Liver (tissue), 9 donors: ENCODE results near the gene MARK2. TPM values are rescaled to one million over a fixed set of nuclear protein-coding genes. Genes with fewer than 3 reads are reported as not detected.

Experiments used
- DNase-seq: peaks from one replicate; pipeline ENCODE4 v3.0.0-alpha.2; 2017; ENCODE audit warnings: low spot score
- H3K27ac ChIP-seq, 2 donors: one replicate each; pipeline ENCODE4 v1.7.0; 2013; ENCODE audit warnings: inconsistent platforms in 2 of 2, low read length in 2 of 2, control low read depth in 1 of 2, low read depth in 1 of 2, mild to moderate bottlenecking in 1 of 2
- H3K27me3 ChIP-seq, 4 donors: one replicate each; pipeline versions ENCODE4 v1.6.1 to v1.7.0; 2013; ENCODE audit warnings: low read length in 3 of 4, inconsistent platforms in 1 of 4, mild to moderate bottlenecking in 1 of 4, moderate library complexity in 1 of 4; ENCODE audit not compliant: control insufficient read depth in 4 of 4, insufficient read depth in 4 of 4
- H3K36me3 ChIP-seq, 4 donors: one replicate each; pipeline versions ENCODE4 v1.6.1 to v1.7.0; 2013; ENCODE audit warnings: low read length in 3 of 4, mild to moderate bottlenecking in 3 of 4, low read depth in 1 of 4, moderate library complexity in 1 of 4; ENCODE audit not compliant: control insufficient read depth in 4 of 4, insufficient read depth in 3 of 4
- H3K4me1 ChIP-seq, 4 donors: one replicate each; pipeline versions ENCODE4 v1.6.1 to v1.7.0; 2013; ENCODE audit warnings: low read length in 3 of 4, mild to moderate bottlenecking in 3 of 4, moderate library complexity in 1 of 4; ENCODE audit not compliant: control insufficient read depth in 4 of 4, insufficient read depth in 4 of 4
- H3K4me3 ChIP-seq, 3 donors: one replicate each; pipeline versions ENCODE4 v1.6.1 to v1.7.0; 2013; ENCODE audit warnings: low read length in 3 of 3, control low read depth in 1 of 3, low read depth in 1 of 3, mild to moderate bottlenecking in 1 of 3
- H3K9ac ChIP-seq, 2 donors: one replicate each; pipeline ENCODE4 v1.7.0; 2013; ENCODE audit warnings: low read length in 2 of 2, mild to moderate bottlenecking in 2 of 2, moderate library complexity in 2 of 2, control low read depth in 1 of 2, low read depth in 1 of 2
- H3K9me3 ChIP-seq, 4 donors: one replicate each; pipeline versions ENCODE4 v1.6.1 to v1.7.0; 2013; ENCODE audit warnings: low read length in 3 of 4; ENCODE audit not compliant: control insufficient read depth in 4 of 4
- CTCF ChIP-seq: fragments of 150-350 bp; IDR thresholded peaks from 2 replicates; pipeline ENCODE4 v1.5.1; 2017; ENCODE audit warnings: improper control_type of control experiment, low read depth, low read length; ENCODE audit not compliant: missing input control
- EGR1 ChIP-seq, 2 donors: IDR thresholded peaks; 2 replicates each; pipeline ENCODE4 v1.6.1; 2016 to 2018; ENCODE audit warnings: antibody characterized with exemption in 2 of 2, low read depth in 2 of 2
- FOXA1 ChIP-seq: IDR thresholded peaks from 2 replicates; pipeline ENCODE4 v1.6.1; 2016; ENCODE audit warnings: antibody characterized with exemption
- FOXA2 ChIP-seq: IDR thresholded peaks from 2 replicates; pipeline ENCODE4 v1.6.1; 2016; ENCODE audit warnings: antibody characterized with exemption
- GABPA ChIP-seq, 2 donors: IDR thresholded peaks in 1 of 2; conservative IDR thresholded peaks in 1 of 2; 2 replicates each; pipeline ENCODE4 v1.6.1; 2016; ENCODE audit warnings: antibody characterized with exemption in 2 of 2, mild to moderate bottlenecking in 1 of 2, moderate library complexity in 1 of 2
- HNF4A ChIP-seq, 2 donors: conservative IDR thresholded peaks; 2 replicates each; pipeline ENCODE4 v1.6.1; 2016; ENCODE audit warnings: antibody characterized with exemption in 2 of 2, mild to moderate bottlenecking in 2 of 2
- HNF4G ChIP-seq: IDR thresholded peaks from 2 replicates; pipeline ENCODE4 v1.6.1; 2016; ENCODE audit warnings: antibody characterized with exemption
- JUND ChIP-seq, 2 donors: IDR thresholded peaks; 2 replicates each; pipeline ENCODE4 v1.6.1; 2016; ENCODE audit warnings: antibody characterized with exemption in 2 of 2
- MAX ChIP-seq: IDR thresholded peaks from 2 replicates; pipeline ENCODE4 v1.6.1; 2016; ENCODE audit warnings: antibody characterized with exemption
- NR2F2 ChIP-seq: IDR thresholded peaks from 2 replicates; pipeline ENCODE4 v1.6.1; 2016; ENCODE audit warnings: antibody characterized with exemption
- RAD21 ChIP-seq, 2 donors: IDR thresholded peaks; 2 replicates each; pipeline ENCODE4 v1.6.1; 2016; ENCODE audit warnings: antibody characterized with exemption in 2 of 2, mild to moderate bottlenecking in 2 of 2
- REST ChIP-seq: IDR thresholded peaks from 2 replicates; pipeline ENCODE4 v1.6.1; 2016; ENCODE audit warnings: antibody characterized with exemption, mild to moderate bottlenecking
- RXRA ChIP-seq, 2 donors: IDR thresholded peaks; 2 replicates each; pipeline ENCODE4 v1.6.1; 2017 to 2018; ENCODE audit warnings: antibody characterized with exemption in 2 of 2, mild to moderate bottlenecking in 1 of 2
- SP1 ChIP-seq: IDR thresholded peaks from 2 replicates; pipeline ENCODE4 v1.6.1; 2018; ENCODE audit warnings: antibody characterized with exemption, mild to moderate bottlenecking
- TAF1 ChIP-seq: conservative IDR thresholded peaks from 2 replicates; pipeline ENCODE4 v1.6.1; 2016; ENCODE audit warnings: antibody characterized with exemption, mild to moderate bottlenecking
- YY1 ChIP-seq: IDR thresholded peaks from 2 replicates; pipeline ENCODE4 v1.6.1; 2016; ENCODE audit warnings: antibody characterized with exemption, mild to moderate bottlenecking
- ZBTB33 ChIP-seq: IDR thresholded peaks from 2 replicates; pipeline ENCODE4 v1.6.1; 2016; ENCODE audit warnings: antibody characterized with exemption
- WGBS: extraction: QIAGEN DNeasy Blood & Tissue Kit; methylation state at CpG from one replicate; pipeline ENCODE4 v1.1.7; 2013; 5-methylcytosine and 5-hydroxymethylcytosine counted together
- polyA plus RNA-seq, 2 donors: library from polyadenylated mRNA; stranded (reverse) in 1 of 2; unstranded in 1 of 2; fragments of 200-250 nt in 1 of 2; fragments of >200 nt in 1 of 2; fragmentation: Nextera tagmentation in 1 of 2; extraction: Ambion mirVana in 1 of 2; gene quantifications; one replicate each; pipeline versions ENCODE4 v1.2.1 to v1.2.3, GENCODE V29; 2013 to 2015
- total RNA-seq, 2 donors: library from RNA; depleted of rRNA; stranded (reverse); fragments of >200 nt; gene quantifications; one replicate each; pipeline ENCODE4 v1.2.3, GENCODE V29; 2014
- TF ChIP-seq, protein P1 (sequence below): IDR thresholded peaks from 2 replicates; pipeline ENCODE4 v1.6.1; 2016; ENCODE audit warnings: antibody characterized with exemption
- donor health status: healthy.
- donor health status: healthy.
- donor health status: healthy.
- donor health status: healthy.
- donor health status: healthy.

Gene MARK2
- total and polyA plus RNA-seq, 4 donors: 3.4 to 11.6 (median 8.0) TPM

DNA sequence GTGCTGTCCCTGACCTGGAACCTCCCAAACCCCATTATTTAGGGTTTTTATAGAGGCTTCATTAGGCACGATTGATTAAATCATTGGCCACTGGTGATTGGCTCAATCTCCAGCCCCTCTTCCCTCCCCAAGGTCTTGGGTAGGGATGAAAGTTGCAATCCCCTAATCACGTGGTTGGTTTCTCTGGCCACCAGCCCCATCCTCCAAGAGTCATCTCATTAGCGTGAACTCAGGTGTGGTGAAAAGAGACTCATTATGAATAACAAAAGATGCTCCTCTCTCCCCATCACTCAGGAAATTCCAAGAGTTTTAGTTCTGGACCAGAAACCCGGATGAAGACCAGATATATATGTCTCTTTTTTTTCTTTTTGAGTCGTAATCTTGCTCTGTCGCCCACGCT, 7.6 kb upstream of the MARK2 start:
- WGBS: 78% methylated on average over 7 of the region's 7 CpGs
- Histone ChIP-seq H3K27me3 (no peaks in the 10 kb centered on the region), H3K4me3 (no peak overlapping the region), H3K4me1 (no peaks in the 10 kb centered on the region), H3K27ac (no peak overlapping the region), H3K9me3 (no peaks in the 10 kb centered on the region), H3K36me3 (no peaks in the 10 kb centered on the region), H3K9ac (no peak overlapping the region)
- no peak for DNase-seq
- TF ChIP-seq RXRA (IDR thresholded peaks at IDR 0.05): no peak
- TF ChIP-seq, protein P1, sequence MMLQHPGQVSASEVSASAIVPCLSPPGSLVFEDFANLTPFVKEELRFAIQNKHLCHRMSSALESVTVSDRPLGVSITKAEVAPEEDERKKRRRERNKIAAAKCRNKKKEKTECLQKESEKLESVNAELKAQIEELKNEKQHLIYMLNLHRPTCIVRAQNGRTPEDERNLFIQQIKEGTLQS: no peak
- no peak for TF ChIP-seq YY1
- no peak for TF ChIP-seq GABPA (IDR thresholded peaks at IDR 0.05 in 1 of 2, conservative IDR thresholded peaks at IDR 0.05 in 1 of 2)
- no peak for TF ChIP-seq SP1
- no peak for TF ChIP-seq EGR1 (IDR thresholded peaks at IDR 0.05; ENCODE audit: low read depth in 2 of 2)
- TF ChIP-seq FOXA2: no peak
- no peak for TF ChIP-seq JUND (IDR thresholded peaks at IDR 0.05)
- TF ChIP-seq MAX: no peak
- TF ChIP-seq HNF4A (conservative IDR thresholded peaks at IDR 0.05): no peak
- no peak for TF ChIP-seq NR2F2
- no peak for TF ChIP-seq CTCF
- TF ChIP-seq RAD21 (IDR thresholded peaks at IDR 0.05): no peak
- no peak for TF ChIP-seq ZBTB33

GRCh38 chr11:63832336-63832735, 6.6 kb upstream of the MARK2 start:
- Histone ChIP-seq H3K27me3 (no peaks in the 10 kb centered on the region), H3K9ac (no peak overlapping the region), H3K27ac (no peak overlapping the region), H3K9me3 (no peaks in the 10 kb centered on the region), H3K36me3 (no peaks in the 10 kb centered on the region), H3K4me3 (no peak overlapping the region), H3K4me1 (peaks cover 0 to 4% (median under 1%) of the 10 kb centered on the region in 4 donors)
- TF ChIP-seq GABPA (IDR thresholded peaks at IDR 0.05 in 1 of 2, conservative IDR thresholded peaks at IDR 0.05 in 1 of 2) (no peak), FOXA1 (no peak), JUND (IDR thresholded peaks at IDR 0.05) (no peak), ZBTB33 (no peak), EGR1 (IDR thresholded peaks at IDR 0.05; ENCODE audit: low read depth in 2 of 2) (no peak), HNF4A (conservative IDR thresholded peaks at IDR 0.05) (no peak), REST (no peak), HNF4G (no peak), NR2F2 (no peak), RXRA (IDR thresholded peaks at IDR 0.05) (no peak), MAX (no peak), YY1 (no peak), SP1 (no peak), FOXA2 (no peak), TAF1 (no peak), CTCF (no peak)
- TF ChIP-seq, protein P1: no peak
- no peak for DNase-seq
- WGBS: 70% methylated on average over 2 of the region's 2 CpGs
